HG03159 (cell line): ENCODE data around the gene ADO.

Experiments used
- ATAC-seq: cut with Tn5 transposase; IDR thresholded peaks from one replicate; pipeline ENCODE4 v1.9.1; 2021; ENCODE audit warnings: mild to moderate bottlenecking, moderate library complexity; ENCODE audit not compliant: unreplicated experiment

Gene ADO

DNA sequence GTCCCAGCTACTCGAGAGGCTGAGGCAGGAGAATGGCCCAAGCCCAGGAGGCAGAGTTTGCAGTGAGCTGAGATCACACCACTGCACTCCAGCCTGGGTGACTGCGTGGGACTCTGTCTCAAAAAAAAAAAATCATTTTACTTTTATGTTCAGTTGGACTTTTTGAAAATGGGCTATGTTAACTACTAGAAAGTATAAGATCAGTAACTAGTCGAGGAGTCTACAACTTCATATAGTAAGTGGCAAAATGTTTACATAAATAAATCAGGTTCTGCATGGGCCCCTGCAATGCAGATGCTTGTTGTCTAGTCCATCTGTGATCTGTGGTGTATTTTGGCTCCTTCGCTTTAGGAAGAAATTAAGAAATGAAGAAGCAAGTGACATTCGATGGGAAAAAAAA, 12.3 kb upstream of the ADO start:
- ATAC-seq = no peak

DNA sequence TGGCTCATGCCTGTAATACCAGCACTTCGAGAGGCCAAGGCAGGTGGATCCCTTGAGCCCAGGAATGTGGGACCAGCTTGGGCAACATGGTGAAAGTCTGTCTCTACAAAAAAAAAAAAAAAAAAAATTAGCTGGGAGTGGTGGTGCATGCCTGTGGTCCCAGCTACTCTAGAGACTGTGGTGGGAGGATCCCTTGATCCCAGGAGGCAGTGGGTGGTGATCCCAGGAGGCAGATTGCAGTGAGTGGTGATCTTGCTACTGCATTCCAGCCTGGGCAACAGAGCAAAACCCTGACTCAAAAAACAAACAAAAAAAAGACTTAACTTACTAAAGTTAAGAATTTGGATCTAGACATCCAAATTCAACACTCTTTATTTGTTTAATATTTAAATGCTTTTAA, 10.2 kb upstream of the ADO start:
- ATAC-seq = no peak

DNA sequence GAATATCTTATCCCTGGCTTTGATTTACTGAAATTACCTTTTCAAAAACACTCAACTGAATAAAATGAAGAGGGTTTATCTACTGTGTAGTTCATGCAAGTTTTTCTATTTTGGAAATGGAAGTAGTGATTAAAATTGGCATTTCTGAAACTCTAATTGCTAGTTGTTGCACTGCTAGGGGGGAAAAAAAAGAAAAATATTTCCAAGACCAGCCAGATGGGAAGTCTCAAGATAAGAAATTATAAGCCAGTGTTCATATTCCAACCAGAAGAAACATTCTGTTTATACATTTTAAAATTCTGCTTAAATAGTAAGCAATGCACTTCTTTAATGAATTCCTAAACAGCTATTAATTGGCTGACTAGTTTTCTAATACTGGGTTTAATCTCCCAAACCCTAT, 9.4 kb upstream of the ADO start:
- no peak for ATAC-seq

DNA sequence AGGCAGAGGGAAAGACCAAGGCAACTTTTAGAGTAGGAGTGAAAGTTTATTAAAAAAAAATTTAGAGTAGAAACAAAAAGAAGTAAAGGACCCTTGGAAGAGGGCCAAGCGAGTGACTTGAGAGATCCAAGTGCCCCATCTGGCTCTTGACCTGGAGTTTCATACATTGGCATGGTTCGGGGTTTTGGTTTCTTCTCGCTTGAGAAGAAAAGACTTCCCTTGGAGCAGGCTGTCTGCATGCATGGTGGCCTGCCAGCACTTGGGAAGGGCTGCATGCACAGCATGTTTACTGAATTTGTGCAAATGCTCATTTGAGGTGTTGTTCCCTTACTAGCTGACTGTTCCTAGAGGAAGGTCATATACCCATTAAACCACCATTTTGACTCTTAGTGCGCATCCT, 8.8 kb upstream of the ADO start:
- no peak for ATAC-seq

GRCh38 chr10:62796896-62797295, 7.6 kb upstream of the ADO start:
- no peak for ATAC-seq

- ATAC-seq = no peak
Measured at GRCh38 chr10:62801871-62802270, 2.6 kb upstream of the ADO start.

DNA sequence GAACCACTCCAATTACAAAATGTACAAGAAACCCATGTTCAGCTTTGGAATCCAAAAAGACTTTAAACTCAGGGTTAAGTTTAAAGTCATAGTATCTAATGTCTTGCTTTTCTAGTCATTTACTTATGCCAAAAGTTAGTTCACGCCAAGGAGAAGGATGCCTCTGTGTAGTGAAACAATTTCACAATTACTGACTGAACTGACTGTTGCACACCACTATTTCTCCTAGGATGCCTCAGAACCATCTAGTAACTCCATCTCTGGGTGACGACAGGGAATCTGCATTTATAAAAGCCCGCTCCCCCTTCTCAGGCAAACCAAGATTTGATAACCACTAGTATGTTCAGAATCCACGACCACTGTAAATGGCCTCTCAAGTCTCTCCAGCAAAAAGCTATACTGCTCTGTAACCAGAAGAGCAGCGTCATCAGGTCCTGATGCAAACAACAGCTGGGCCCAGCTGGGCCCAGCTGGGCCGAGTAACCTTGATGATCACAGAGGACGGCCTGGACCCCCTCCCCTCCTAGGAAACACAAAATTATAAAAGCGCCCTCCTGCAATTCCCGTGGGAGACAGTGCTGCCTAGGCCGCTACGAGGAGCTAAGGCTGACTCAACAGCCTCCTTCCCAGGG, 680 bp upstream of the ADO start:
- no peak for ATAC-seq

DNA sequence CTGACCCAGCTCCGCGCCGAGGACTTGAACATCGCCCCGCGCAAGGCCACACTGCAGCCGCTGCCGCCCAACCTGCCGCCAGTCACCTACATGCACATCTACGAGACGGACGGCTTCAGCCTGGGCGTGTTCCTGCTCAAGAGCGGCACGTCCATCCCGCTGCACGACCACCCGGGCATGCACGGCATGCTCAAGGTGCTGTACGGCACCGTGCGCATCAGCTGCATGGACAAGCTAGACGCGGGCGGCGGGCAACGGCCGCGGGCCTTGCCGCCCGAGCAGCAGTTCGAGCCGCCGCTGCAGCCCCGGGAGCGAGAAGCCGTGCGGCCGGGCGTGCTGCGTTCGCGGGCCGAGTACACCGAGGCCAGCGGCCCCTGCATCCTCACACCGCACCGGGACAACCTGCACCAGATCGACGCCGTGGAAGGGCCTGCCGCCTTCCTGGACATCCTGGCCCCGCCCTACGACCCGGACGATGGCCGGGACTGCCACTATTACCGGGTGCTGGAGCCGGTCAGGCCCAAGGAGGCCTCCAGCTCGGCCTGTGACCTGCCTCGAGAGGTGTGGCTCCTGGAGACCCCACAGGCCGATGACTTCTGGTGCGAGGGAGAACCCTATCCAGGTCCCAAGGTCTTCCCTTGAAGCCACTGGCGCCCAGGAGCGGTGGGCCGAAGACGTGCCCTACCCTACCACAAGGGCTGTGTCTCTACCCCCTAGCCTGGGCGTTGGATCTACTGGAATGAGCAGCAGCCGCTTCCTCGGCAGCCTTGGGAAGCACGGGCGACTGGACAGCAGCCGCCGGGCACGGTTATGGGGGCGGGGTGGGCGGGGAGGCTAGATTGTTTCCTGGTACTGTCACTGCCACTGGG, 945 bp downstream of the ADO start:
- ATAC-seq = peak; percentile 6

DNA sequence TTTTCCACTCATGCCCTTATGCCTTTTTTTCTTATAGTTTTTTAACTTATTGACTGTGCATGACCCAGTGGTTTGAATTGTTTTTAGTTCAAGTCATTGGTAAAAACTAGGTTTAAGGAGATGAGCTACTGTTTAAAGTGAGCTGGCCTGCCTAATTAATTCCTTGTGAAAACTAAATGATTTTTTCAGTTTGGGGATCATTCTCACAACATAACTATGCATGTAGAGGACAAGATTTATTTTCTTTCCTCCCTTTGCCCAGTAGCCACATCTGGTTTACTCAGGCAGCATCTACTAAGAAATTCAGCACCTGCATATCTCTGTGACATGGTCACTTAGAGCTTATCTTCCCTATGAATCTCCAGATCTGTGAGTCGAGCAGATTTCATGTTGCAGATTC, 1.7 kb downstream of the ADO start:
- no peak for ATAC-seq

- no peak for ATAC-seq
Measured at GRCh38 chr10:62810156-62810902, 5.8 kb downstream of the ADO start.

- ATAC-seq = peak; percentile 38
Measured at GRCh38 chr10:62811159-62811875, 6.8 kb downstream of the ADO start.

- ATAC-seq = no peak
Measured at GRCh38 chr10:62812672-62813439, 8.3 kb downstream of the ADO start.

GRCh38 chr10:62813453-62813852, 8.9 kb downstream of the ADO start:
- ATAC-seq = no peak

- no peak for ATAC-seq
Measured at GRCh38 chr10:62813981-62814380, 9.5 kb downstream of the ADO start.

DNA sequence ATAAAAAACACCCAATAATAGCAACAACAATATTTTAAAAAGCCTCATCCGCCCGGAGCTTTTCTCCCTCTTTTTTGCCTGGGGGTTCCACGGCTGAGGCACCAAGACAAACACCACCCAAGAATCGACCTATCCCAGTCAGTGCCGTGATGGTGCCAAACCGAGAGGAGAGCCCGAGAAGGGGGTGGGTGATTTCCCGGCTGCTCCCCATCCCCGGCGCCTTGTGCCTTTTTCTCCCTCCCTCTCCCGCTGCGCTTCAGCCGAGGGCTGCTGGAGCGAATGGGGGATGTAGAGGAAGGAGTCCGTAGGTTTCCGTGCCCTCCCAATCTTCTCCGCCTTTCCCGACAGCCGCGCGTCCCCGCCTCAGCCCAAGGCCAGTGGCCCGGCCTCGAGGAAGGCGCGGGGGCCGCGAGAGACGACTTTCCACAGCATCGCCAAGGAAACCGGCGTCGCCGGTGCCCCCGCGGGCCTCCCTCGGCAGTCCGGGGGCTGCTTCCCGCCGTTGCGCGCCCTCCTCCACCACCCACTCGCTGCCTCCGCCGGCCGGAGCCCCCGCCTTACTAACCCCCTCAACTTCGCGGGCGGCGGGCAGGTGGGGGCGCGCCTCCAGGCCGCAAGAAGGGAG, 10.3 kb downstream of the ADO start:
- no peak for ATAC-seq

- ATAC-seq = no peak
Measured at GRCh38 chr10:62815381-62816075, 11.0 kb downstream of the ADO start.

DNA sequence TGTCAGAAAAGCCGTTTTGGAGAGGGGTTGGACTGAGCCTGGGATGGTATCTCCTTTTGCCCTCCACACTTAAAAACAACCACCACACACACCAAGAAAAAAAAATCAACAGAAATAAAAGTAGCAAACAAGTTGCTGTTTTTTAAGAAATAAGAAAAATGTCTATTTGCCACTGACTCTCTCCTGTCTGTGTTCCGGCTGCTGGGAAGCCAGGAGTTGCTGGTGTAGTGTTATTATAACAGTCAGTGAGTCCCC, 11.5 kb downstream of the ADO start:
- ATAC-seq = no peak

DNA sequence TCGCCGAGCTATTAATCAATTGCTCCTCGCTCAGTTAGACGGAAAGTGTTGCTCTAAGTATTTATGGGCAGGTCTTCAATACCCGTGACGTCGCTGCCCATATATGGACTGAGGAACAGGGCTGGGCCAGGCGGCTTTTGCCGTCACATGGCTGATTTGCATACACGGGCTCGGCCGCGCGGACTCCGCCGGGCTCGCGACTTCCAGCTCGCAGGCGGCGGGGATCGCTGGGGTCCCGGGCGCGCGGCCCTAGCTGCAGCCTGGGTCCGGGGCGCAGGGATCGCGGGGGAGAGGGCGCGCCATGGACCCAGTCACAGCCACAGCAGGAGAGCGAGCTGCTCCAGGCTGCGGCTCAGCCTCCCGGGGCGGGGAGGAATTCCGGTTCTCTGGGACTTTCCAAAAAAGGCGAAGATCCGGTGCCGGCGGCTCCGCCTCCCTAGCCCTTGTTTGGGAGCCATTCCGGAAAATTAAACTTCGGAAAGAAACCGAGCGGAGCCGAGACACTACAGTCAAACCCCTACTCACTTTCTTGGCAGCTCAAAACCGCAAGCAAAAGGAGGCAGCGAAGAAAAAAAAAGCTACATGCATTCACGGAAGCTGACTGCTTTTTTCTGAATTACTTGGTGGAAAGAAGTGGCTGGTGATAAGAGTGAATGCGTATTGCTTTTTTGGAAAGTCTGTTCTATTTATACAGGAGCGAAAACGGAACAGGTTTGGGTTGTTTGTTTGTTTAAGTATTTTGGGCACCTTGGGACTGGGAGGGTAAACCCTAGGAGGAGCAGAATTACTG, 12.0 kb downstream of the ADO start, which contains the start of gene EGR2:
Gene EGR2 (minus strand): TSS at position 36 of the 790 bp plus-strand sequence. CDS start 337 bp downstream, outside the sequence.
- peak; percentile 79 for ATAC-seq
